GM10248 (cell line): ENCODE measurements around the gene DUS1L.
A peak's percentile ranks its signal among the peaks of the same experiment; 100 is the strongest.
"Not testable (repeated sequence)": the region's sequence is repeated elsewhere in the genome, so short reads cannot be mapped to it uniquely, and the experiment has no call there.

Source experiments
- CTCF ChIA-PET: fragments of 300-600 bp; sonication (Branson Sonifier 250); formaldehyde crosslinking; extraction: SDS; loops from one replicate; lab custom pipeline; 2021; ENCODE audit warnings: antibody characterized with exemption; lab: Yijun Ruan, JAX
- POLR2A ChIA-PET: fragments of 350-650 bp; sonication (Branson Sonifier 250); formaldehyde crosslinking; extraction: SDS; loops from one replicate; lab custom pipeline; 2020; ENCODE audit warnings: antibody characterized with exemption; lab: Yijun Ruan, JAX
- DNase-seq: peaks from one replicate; pipeline ENCODE4 v3.0.0; 2012; ENCODE audit errors: extremely low spot score
- CTCF ChIP-seq: IDR thresholded peaks from 2 replicates; pipeline ENCODE4 v1.5.1; 2012; ENCODE audit warnings: mild to moderate bottlenecking, low read depth; ENCODE audit errors: extremely low read depth, missing control alignments, control extremely low read depth

DUS1L gene

GRCh38 chr17:82039695-82040299 is 25.8 kb downstream of the DUS1L start:
- DNase-seq, result no peak
- ChIA-PET CTCF (interaction anchor here (5.6 kb wide), 1 partner anchor 13 kb away, joined by 67 read pairs; the partner anchor contains the start of genes CENPX and LRRC45), POLR2A (no interaction called here)
- no peak for TF ChIP-seq CTCF

DNA sequence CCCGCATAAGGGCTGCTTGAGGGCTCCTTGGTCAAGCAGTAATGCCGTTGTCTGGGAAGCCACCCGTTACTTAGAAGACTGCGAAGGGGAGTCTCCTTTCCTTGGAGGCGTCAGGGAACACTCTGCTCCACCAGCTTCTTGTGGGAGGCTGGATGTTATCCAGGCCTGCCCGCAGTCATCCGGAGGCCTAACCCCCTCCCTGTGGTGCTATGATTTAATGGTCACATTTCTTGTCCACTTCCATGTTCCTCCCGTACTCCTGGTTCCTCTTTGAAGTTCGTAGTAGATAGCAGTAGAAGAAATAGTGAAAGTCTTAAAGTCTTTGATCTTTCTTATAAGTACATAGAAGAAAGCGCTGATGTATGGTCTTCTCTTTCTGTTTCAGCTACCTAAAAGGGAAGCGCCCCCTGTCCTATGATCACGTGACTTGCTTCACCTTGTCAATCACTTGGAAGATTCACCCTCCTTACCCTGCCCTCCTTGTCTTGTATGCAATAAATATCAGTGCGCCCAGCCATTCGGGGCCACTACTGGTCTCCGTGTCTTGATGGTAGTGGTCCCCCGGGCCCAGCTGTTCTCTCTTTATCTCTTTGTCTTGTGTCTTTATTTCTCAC is 26.7 kb downstream of the DUS1L start:
- CTCF ChIA-PET, result interaction anchor here (1.3 to 5.6 kb wide), 5 partner anchors 11 to 98 kb away, joined by 3 to 67 read pairs (median 10); partner anchors contain the start of genes CENPX and LRRC45
- POLR2A ChIA-PET, DNase-seq: not testable (repeated sequence)

GRCh38 chr17:82037889-82038195 is 27.8 kb downstream of the DUS1L start:
- POLR2A ChIA-PET, result interaction anchor here (0.6 to 1.6 kb wide), 9 partner anchors 12 to 262 kb away, joined by 3 to 14 read pairs (median 3); partner anchors contain the start of genes CENPX, GPS1 and LRRC45

GRCh38 chr17:82037092-82037888 is 28.3 kb downstream of the DUS1L start, which contains the start of gene DCXR:
TSS of gene DCXR (minus strand) at chr17:82037697. CDS start at chr17:82037682, 15 bp downstream.
- peak; percentile 93 for TF ChIP-seq CTCF
- peak; percentile 98 for DNase-seq
- CTCF ChIA-PET, result interaction anchor here (0.6 to 5.6 kb wide), 35 partner anchors 10 to 387 kb away, joined by 3 to 67 read pairs (median 3); partner anchors contain the start of genes CENPX, LRRC45 and PYCR1
- POLR2A ChIA-PET, result interaction anchor here (0.6 to 1.6 kb wide), 10 partner anchors 12 to 262 kb away, joined by 3 to 14 read pairs (median 4); partner anchors contain the start of genes CENPX, GPS1 and LRRC45

More at GRCh38 chr17:82037889-82038195, 27.8 kb downstream of the DUS1L start:
- CTCF ChIA-PET, result interaction anchor here (0.6 to 5.6 kb wide), 33 partner anchors 9 to 388 kb away, joined by 3 to 67 read pairs (median 3); partner anchors contain the start of genes CENPX, LRRC45 and PYCR1
- no peak for DNase-seq
- no peak for TF ChIP-seq CTCF

GRCh38 chr17:82036634-82037091 is 28.9 kb downstream of the DUS1L start:
- no peak for TF ChIP-seq CTCF
- POLR2A ChIA-PET, result interaction anchor here (1.6 kb wide), 1 partner anchor 13 kb away, joined by 5 read pairs; no protein-coding TSS in a partner anchor
- CTCF ChIA-PET, result interaction anchor here (0.8 to 3.0 kb wide), 7 partner anchors 10 to 118 kb away, joined by 3 to 16 read pairs (median 5); partner anchors contain the start of genes CENPX and LRRC45
- DNase-seq, result no peak

DNA sequence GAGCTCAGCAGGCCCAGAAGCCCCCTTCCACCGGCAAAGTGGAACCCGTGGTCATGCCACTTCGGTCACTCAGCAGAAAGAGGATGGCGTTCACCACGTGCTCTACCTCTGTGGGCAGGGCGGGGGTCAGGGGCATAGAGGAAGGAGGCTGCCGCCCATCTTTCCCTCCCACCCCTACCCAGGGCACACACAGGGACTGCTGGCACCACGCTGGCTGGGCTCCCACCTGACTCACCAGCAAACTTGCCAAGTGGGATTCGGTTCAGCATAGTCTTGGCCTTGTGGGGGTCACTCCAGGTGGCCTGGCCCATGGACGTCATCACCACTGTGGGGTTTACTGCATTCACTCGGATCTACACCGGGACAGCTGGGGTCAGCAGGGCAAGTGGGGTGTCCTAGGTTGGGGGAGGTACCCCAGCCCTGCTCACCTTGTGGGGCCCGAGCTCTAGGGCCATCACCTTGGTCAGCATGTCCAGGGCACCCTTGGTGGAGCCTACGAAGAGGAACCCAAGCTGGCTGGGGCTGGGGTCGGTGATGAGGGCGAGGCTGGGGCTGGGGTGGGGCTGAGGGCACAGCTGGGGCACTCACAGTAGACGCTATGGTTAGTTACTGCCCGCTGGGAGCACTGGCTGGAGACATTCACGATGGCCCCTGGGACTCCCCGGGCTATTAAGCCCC is 29.5 kb downstream of the DUS1L start:
- POLR2A ChIA-PET, result no interaction called here
- no peak for TF ChIP-seq CTCF

More for the DNA sequence above, 29.5 kb downstream of the DUS1L start:
- CTCF ChIA-PET, result interaction anchor here (0.6 to 3.0 kb wide), 8 partner anchors 12 to 78 kb away, joined by 3 to 16 read pairs (median 4); partner anchors contain the start of genes CENPX and LRRC45
- no peak for DNase-seq
